AG04450 (cell line): Measurements from ENCODE around the gene COLEC12. TPM values are rescaled to one million over a fixed set of nuclear protein-coding genes. Genes with fewer than 3 reads are reported as not detected.

Experiments
- CTCF ChIA-PET: fragments of 300-600, 350-600 bp; formaldehyde crosslinking; extraction: SDS; loops from one replicate; lab custom pipeline; 2022; ENCODE audit warnings: antibody characterized with exemption, inconsistent platforms; lab: Charles Lee
- POLR2A ChIA-PET: fragments of 350-600 bp; formaldehyde crosslinking; extraction: SDS; loops from one replicate; lab custom pipeline; 2021; ENCODE audit warnings: antibody characterized with exemption, inconsistent platforms; lab: Yijun Ruan, JAX
- DNase-seq: peaks from one replicate; pipeline ENCODE4 v3.0.0-alpha.2; 2011; ENCODE audit warnings: low read depth, low spot score
- H3K27ac ChIP-seq: one replicate; pipeline ENCODE4 v1.5.1; 2012; ENCODE audit warnings: low read depth, low read length, control low read depth
- H3K27me3 ChIP-seq: one replicate; pipeline ENCODE4 v1.6.0; 2012; ENCODE audit warnings: low read length; ENCODE audit not compliant: control insufficient read depth, insufficient read depth
- H3K4me3 ChIP-seq: 2 replicates; pipeline ENCODE4 v1.5.1; 2011; ENCODE audit warnings: mild to moderate bottlenecking, low read depth, low read length, control low read depth
- H3K9me3 ChIP-seq: 2 replicates; pipeline ENCODE4 v1.5.1; 2012; ENCODE audit warnings: low read length; ENCODE audit not compliant: control insufficient read depth, insufficient read depth
- polyA plus RNA-seq: library from polyadenylated mRNA; depleted of rRNA; stranded (reverse); fragments of >200 nt; gene quantifications from 2 replicates; pipeline ENCODE4 v1.2.3, GENCODE V29; 2011
- TF ChIP-seq, protein P1 (sequence below): IDR thresholded peaks from 2 replicates; pipeline ENCODE4 v1.5.1; 2011; ENCODE audit warnings: low read depth, low read length, control low read depth, inconsistent platforms

The COLEC12 gene
- polyA plus RNA-seq, 1 experiment, result 10.9 TPM

DNA sequence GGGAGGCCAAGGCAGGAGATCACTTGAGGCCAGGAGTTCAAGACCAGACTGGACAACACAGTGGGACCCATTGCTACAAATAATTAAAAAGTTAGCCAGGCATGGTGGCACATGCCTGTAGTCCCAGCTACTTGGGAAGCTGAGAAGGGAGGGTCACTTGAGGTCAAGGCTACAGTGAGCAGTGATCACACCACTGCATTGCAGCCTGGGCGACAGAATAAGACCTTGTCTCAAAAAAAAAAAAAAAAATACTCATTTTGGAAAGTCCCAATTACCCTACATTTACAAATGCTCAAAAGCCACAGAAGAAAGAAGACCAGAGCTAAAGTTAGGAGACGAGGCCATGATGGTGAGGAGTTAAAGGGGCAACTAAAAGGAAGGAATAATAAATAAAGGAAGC is 61.9 kb downstream of the COLEC12 start:
- TF ChIP-seq, protein P1, sequence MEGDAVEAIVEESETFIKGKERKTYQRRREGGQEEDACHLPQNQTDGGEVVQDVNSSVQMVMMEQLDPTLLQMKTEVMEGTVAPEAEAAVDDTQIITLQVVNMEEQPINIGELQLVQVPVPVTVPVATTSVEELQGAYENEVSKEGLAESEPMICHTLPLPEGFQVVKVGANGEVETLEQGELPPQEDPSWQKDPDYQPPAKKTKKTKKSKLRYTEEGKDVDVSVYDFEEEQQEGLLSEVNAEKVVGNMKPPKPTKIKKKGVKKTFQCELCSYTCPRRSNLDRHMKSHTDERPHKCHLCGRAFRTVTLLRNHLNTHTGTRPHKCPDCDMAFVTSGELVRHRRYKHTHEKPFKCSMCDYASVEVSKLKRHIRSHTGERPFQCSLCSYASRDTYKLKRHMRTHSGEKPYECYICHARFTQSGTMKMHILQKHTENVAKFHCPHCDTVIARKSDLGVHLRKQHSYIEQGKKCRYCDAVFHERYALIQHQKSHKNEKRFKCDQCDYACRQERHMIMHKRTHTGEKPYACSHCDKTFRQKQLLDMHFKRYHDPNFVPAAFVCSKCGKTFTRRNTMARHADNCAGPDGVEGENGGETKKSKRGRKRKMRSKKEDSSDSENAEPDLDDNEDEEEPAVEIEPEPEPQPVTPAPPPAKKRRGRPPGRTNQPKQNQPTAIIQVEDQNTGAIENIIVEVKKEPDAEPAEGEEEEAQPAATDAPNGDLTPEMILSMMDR, result no peak

GRCh38 chr18:435940-436339 is 64.6 kb downstream of the COLEC12 start:
- POLR2A ChIA-PET, result no interaction called here
- TF ChIP-seq, protein P1, result no peak
- H3K27me3 ChIP-seq, result no peaks in the 10 kb centered on the region
- no peak overlapping the region for H3K4me3 ChIP-seq
- H3K27ac ChIP-seq, result no peak overlapping the region
- CTCF ChIA-PET, result no interaction called here
- DNase-seq, result no peak
- no peaks in the 10 kb centered on the region for H3K9me3 ChIP-seq

More for the DNA sequence above, 61.9 kb downstream of the COLEC12 start:
- Histone ChIP-seq H3K9me3 (no peaks in the 10 kb centered on the region; the same call in 1 of the 2 replicates), H3K4me3 (no peak overlapping the region), H3K27me3 (no peaks in the 10 kb centered on the region), H3K27ac (no peak overlapping the region)
- CTCF ChIA-PET, result no interaction called here
- POLR2A ChIA-PET, result interaction anchor here (0.6 kb wide), 1 partner anchor 44 kb away, joined by 3 read pairs; no protein-coding TSS in a partner anchor
- no peak for DNase-seq

DNA sequence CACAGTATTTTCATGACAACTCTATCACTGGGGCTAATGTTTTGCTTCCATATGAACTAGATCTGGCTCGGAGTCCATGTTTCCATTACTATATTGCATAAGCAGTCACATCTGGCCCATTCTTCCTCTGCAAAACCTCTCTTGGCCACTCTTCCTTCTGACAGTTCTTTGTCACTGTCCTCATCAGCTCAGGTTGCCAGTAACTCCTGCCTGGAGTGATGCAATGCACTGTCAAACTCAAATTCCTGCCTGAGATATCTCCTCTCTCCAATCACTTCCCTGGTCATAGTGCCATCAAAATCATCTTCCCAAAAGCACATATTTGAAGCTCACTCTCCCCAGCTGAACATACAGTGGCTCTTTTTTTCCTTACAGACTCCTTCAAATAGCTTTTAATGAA is 66.1 kb downstream of the COLEC12 start:
- Histone ChIP-seq H3K27ac (no peak overlapping the region), H3K27me3 (no peaks in the 10 kb centered on the region), H3K4me3 (no peak overlapping the region), H3K9me3 (no peaks in the 10 kb centered on the region)
- ChIA-PET POLR2A (no interaction called here), CTCF (no interaction called here)
- DNase-seq, result no peak
- TF ChIP-seq, protein P1, result no peak

DNA sequence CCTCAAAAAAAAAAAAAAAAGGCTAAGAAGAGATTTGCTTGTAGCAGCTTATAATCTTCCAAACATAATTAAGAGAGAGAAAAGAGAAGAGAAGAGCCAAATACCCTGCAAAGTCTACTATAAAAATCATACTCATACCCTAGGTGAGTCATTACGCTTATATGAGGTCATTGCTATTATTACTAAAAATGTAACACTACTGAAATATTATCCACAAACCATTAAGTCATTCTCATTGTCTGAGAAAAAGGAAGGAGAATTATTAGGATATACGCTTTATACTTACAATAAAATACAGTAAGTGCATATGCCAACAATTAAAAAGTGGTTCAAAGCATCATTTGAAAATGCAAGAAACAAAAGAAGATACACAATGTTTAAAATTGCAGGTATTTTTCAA is 66.5 kb downstream of the COLEC12 start:
- no peak for DNase-seq
- Histone ChIP-seq H3K4me3 (no peak overlapping the region), H3K9me3 (no peaks in the 10 kb centered on the region), H3K27ac (no peak overlapping the region), H3K27me3 (no peaks in the 10 kb centered on the region)
- TF ChIP-seq, protein P1, result no peak
- ChIA-PET CTCF (no interaction called here), POLR2A (no interaction called here)

- Histone ChIP-seq H3K27me3 (no peaks in the 10 kb centered on the region), H3K27ac (no peak overlapping the region), H3K4me3 (no peak overlapping the region), H3K9me3 (no peaks in the 10 kb centered on the region)
- DNase-seq, result no peak
- ChIA-PET POLR2A (no interaction called here), CTCF (interaction anchor here (0.6 kb wide), 1 partner anchor 204 kb away, joined by 3 read pairs; no protein-coding TSS in a partner anchor)
- TF ChIP-seq, protein P1, result no peak
Measured at GRCh38 chr18:433298-433697, 67.2 kb downstream of the COLEC12 start.
